Tibial nerve (tissue), 4 donors: ENCODE data around the gene ZCCHC3. TPM values are rescaled to one million over a fixed set of nuclear protein-coding genes. Genes with fewer than 3 reads are reported as not detected.

Experiments
- DNase-seq, 2 donors: peaks; one replicate each; pipeline ENCODE4 v3.0.0-alpha.2; 2019; ENCODE audit warnings: low spot score in 2 of 2
- H3K27ac ChIP-seq, 4 donors: fragments of 200-600 bp; sonication (generic) in 3 of 4; one replicate each; pipeline ENCODE4 v1.5.1; 2017 to 2019; ENCODE audit warnings: mild to moderate bottlenecking in 1 of 4
- H3K27me3 ChIP-seq, 2 donors: fragments of 200-600 bp; sonication (generic) in 1 of 2; one replicate each; pipeline versions ENCODE4 v1.5.1 to v1.6.0; 2017 to 2019
- H3K36me3 ChIP-seq, 3 donors: fragments of 200-600 bp; sonication (generic); one replicate each; pipeline ENCODE4 v1.5.1; 2018 to 2019
- H3K4me1 ChIP-seq, 4 donors: fragments of 200-600 bp; sonication (generic) in 3 of 4; one replicate each; pipeline ENCODE4 v1.5.1; 2017 to 2019
- H3K4me3 ChIP-seq, 4 donors: fragments of 200-600 bp; sonication (generic) in 3 of 4; one replicate each; pipeline ENCODE4 v1.5.1; 2017 to 2019; ENCODE audit warnings: mild to moderate bottlenecking in 1 of 4, moderate library complexity in 1 of 4
- H3K9me3 ChIP-seq, 4 donors: fragments of 200-600 bp; sonication (generic) in 3 of 4; one replicate each; pipeline ENCODE4 v1.5.1; 2017 to 2019
- EP300 ChIP-seq, 2 donors: sonication (generic); formaldehyde crosslinking; IDR thresholded peaks; one replicate each; pipeline ENCODE4 v1.6.1; 2017; ENCODE audit warnings: antibody characterized with exemption in 2 of 2, mild to moderate bottlenecking in 1 of 2
- POLR2A ChIP-seq, 2 donors: fragments of 450-650 bp; IDR thresholded peaks; one replicate each; pipeline ENCODE4 v1.6.1; 2017; ENCODE audit warnings: antibody characterized with exemption in 2 of 2, mild to moderate bottlenecking in 2 of 2, moderate library complexity in 2 of 2
- WGBS, 2 donors: methylation state at CpG; one replicate each; pipeline ENCODE4 v1.1.5; 2018; 5-methylcytosine and 5-hydroxymethylcytosine counted together
- total RNA-seq, 4 donors: library from RNA; depleted of rRNA; stranded (reverse); fragments of >200 nt; gene quantifications; one replicate each; pipeline ENCODE4 v1.1.0, GENCODE V29; 2016
- TF ChIP-seq, protein P1 (sequence below), 5 experiments: fragments of 200-600 bp in 3 of 5; fragments of 450-650 bp in 2 of 5; sonication (generic) in 3 of 5; IDR thresholded peaks; one replicate each; pipeline ENCODE4 v1.5.1; 2016 to 2019; ENCODE audit warnings: antibody characterized with exemption in 5 of 5, mild to moderate bottlenecking in 3 of 5, moderate library complexity in 2 of 5

Gene ZCCHC3
- total RNA-seq, 4 donors from 2014 or later: 12.0 to 24.9 (median 20.6) TPM

DNA sequence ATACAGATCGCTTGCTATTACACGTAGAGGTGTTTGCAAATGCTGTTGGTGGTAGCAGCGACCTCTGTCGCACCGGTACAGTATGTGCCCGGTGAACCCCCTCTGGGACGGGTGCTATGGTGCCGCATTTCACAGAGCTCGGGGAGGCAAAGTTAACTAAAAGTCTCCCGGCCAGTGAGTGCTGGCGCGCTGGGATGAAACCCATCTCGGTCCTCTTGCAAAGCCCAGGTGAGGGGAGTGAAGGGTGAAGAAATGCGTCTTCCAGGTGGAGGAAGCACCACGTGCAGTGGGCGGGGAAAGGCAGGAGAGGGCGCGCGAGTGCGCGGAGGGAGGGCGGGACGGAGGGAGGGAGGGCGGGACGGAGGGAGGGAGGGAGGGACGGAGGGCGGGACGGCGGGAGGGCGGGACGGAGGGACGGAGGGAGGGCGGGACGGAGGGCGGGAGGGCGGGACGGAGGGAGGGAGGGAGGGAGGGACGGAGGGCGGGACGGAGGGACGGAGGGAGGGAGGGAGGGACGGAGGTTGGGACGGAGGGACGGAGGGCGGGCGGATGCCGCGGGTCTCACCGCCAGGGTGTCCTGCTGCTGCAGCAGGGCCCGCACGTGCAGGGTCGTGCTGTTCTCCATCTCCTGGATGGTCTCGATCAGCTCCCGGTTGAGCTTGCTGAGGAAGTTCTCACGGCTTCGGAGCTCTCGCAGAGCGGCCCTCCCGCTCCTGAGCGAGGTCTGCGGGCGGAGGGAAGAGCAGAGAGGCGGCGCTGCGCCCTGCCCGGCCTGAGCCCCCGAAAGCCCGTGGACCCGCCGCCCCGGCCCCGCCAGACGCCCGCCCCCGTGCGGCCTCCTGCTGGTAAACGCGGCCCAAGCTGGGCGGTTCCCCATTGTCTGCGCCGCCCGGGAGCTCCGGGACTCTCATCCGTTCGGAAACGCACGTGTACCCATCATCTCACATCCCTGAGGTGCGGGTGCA lies 18.5 kb upstream of the ZCCHC3 start:
- 48 to 64% methylated on average over 50 to 60 of the region's 88 CpGs for WGBS, 2 donors
- TF ChIP-seq, protein P1, sequence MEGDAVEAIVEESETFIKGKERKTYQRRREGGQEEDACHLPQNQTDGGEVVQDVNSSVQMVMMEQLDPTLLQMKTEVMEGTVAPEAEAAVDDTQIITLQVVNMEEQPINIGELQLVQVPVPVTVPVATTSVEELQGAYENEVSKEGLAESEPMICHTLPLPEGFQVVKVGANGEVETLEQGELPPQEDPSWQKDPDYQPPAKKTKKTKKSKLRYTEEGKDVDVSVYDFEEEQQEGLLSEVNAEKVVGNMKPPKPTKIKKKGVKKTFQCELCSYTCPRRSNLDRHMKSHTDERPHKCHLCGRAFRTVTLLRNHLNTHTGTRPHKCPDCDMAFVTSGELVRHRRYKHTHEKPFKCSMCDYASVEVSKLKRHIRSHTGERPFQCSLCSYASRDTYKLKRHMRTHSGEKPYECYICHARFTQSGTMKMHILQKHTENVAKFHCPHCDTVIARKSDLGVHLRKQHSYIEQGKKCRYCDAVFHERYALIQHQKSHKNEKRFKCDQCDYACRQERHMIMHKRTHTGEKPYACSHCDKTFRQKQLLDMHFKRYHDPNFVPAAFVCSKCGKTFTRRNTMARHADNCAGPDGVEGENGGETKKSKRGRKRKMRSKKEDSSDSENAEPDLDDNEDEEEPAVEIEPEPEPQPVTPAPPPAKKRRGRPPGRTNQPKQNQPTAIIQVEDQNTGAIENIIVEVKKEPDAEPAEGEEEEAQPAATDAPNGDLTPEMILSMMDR (IDR thresholded peaks at IDR 0.05): peak in 1 of 5 experiments; percentile 16
- TF ChIP-seq EP300 (IDR thresholded peaks at IDR 0.05): no peak
- no peaks in the 10 kb centered on the region for H3K27me3 ChIP-seq

DNA sequence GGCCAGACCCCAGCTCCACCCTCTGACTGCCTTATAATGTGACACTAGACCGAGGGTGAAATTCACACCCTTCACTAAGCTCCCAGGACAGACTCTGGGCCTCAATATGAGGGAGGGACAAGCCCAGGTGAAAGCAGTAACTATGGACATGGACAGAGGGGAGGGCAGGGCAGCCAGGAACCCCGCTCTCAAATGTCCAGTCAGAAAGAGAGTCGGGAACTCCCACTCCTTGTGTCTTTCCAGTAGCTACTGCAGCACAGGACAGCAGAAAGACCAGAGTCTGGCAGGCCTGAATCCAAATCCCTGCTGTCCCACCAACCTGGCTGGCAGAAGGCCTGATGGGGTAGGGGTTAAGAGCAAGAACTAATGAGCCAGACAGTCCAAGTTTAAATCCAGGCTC lies 13.2 kb upstream of the ZCCHC3 start:
- TF ChIP-seq EP300 (IDR thresholded peaks at IDR 0.05) (no peak), POLR2A (IDR thresholded peaks at IDR 0.05) (no peak)
- TF ChIP-seq, protein P1 (IDR thresholded peaks at IDR 0.05): no peak
- 45 to 70% methylated on average over 3 of the region's 3 CpGs for WGBS, 2 donors

More for the DNA sequence above, 18.5 kb upstream of the ZCCHC3 start:
- Histone ChIP-seq H3K27ac (peak overlapping the region in 1 of 4 donors; percentile 12), H3K4me3 (peak overlapping the region in 1 of 4 donors; percentile 16), H3K4me1 (no peaks in the 10 kb centered on the region), H3K9me3 (no peaks in the 10 kb centered on the region), H3K36me3 (peaks cover 0 to 66% (median 0%) of the 10 kb centered on the region in 3 donors)
- DNase-seq: no peak

DNA sequence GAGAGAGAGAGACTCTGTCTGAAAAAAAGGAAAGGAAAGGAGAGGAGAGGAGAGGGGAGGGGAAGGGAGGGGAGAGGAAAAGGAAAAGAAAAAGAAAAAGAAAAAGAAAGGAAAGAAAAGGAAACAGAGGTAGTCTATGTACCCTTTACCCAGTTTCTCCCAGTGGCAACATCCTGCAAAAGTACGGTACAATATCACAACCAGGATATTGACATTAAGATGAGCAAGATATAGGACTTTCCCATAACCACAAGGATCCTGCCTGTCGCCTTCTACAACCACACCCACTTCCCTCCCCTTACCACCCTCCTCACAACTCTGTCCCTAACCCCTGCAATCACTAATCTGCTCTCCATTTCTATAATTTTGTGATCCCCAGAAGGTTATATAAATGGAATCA lies 10.9 kb upstream of the ZCCHC3 start:
- Histone ChIP-seq H3K4me3 (no peak overlapping the region), H3K27me3 (no peaks in the 10 kb centered on the region), H3K36me3 (peaks cover 0 to 5% (median 0%) of the 10 kb centered on the region in 3 donors), H3K4me1 (peaks cover 0 to 16% (median 3%) of the 10 kb centered on the region in 4 donors), H3K9me3 (no peaks in the 10 kb centered on the region), H3K27ac (no peak overlapping the region)
- TF ChIP-seq, protein P1 (IDR thresholded peaks at IDR 0.05): no peak
- TF ChIP-seq POLR2A (IDR thresholded peaks at IDR 0.05) (no peak), EP300 (IDR thresholded peaks at IDR 0.05) (no peak)
- no peak for DNase-seq
- 75 to 78% methylated on average over 2 of the region's 2 CpGs for WGBS, 2 donors

More for the DNA sequence above, 13.2 kb upstream of the ZCCHC3 start:
- Histone ChIP-seq H3K27ac (no peak overlapping the region), H3K4me1 (no peaks in the 10 kb centered on the region), H3K36me3 (peaks cover 0 to 20% (median 0%) of the 10 kb centered on the region in 3 donors), H3K9me3 (no peaks in the 10 kb centered on the region), H3K27me3 (no peaks in the 10 kb centered on the region), H3K4me3 (no peak overlapping the region)
- no peak for DNase-seq

GRCh38 chr20:288956-289692 lies 8.2 kb upstream of the ZCCHC3 start:
- Histone ChIP-seq H3K27me3 (no peaks in the 10 kb centered on the region), H3K27ac (no peak overlapping the region), H3K4me1 (peaks cover 0 to 19% (median 3%) of the 10 kb centered on the region in 4 donors), H3K4me3 (peak overlapping the region in 1 of 4 donors; percentile 72), H3K9me3 (no peaks in the 10 kb centered on the region), H3K36me3 (no peaks in the 10 kb centered on the region)
- no peak for TF ChIP-seq POLR2A (IDR thresholded peaks at IDR 0.05)
- TF ChIP-seq, protein P1 (IDR thresholded peaks at IDR 0.05): no peak
- TF ChIP-seq EP300 (IDR thresholded peaks at IDR 0.05): no peak
- DNase-seq: no peak
- WGBS, 2 donors: 77 to 86% methylated on average over 3 of the region's 3 CpGs
